Spleen (tissue), 7 donors: ENCODE data around the gene PTOV1.

ENCODE experiments used
- POLR2A ChIP-seq, 3 donors: fragments of 450-650 bp; IDR thresholded peaks; one replicate each; pipeline ENCODE4 v1.5.1; 2017; ENCODE audit warnings: antibody characterized with exemption in 3 of 3, mild to moderate bottlenecking in 1 of 3
- POLR2AphosphoS5 ChIP-seq, 3 donors: sonication (generic); formaldehyde crosslinking; IDR thresholded peaks; one replicate each; pipeline ENCODE4 v1.5.1; 2017; ENCODE audit warnings: antibody characterized with exemption in 3 of 3
- TF ChIP-seq, protein P1 (sequence below), 11 experiments: fragments of 200-600 bp in 7 of 11; fragments of 450-650 bp in 4 of 11; sonication (generic) in 4 of 11; IDR thresholded peaks in 8 of 11; conservative IDR thresholded peaks in 3 of 11; 1 replicate in 7 of 11; 2 replicates in 4 of 11; pipeline versions ENCODE4 v1.4.0 to v1.8.0; 2016 to 2021; ENCODE audit warnings: antibody characterized with exemption in 11 of 11, inconsistent platforms in 4 of 11, mild to moderate bottlenecking in 1 of 11
- donor health status: DM: no; HTN: no; CAD: no; lungs with moderate emphysema.
- donor health status: DM: no; HTN: no; CAD: no.
- donor health status: DM: no; HTN: no; CAD: no.

DNA sequence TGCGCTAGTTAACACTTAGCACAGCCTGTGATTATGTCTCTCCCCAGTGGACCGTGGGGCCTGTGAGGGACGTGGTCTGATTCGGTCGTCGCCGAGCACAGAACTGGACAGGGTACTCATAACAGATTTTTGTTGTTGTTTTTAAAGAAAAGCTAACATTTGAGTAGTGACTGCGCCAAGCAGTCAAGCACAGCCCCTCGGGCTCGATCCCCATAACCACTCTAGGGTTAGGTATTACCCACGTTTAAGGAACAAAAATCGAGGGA, 805 bp upstream of the PTOV1 start:
- TF ChIP-seq, protein P1, sequence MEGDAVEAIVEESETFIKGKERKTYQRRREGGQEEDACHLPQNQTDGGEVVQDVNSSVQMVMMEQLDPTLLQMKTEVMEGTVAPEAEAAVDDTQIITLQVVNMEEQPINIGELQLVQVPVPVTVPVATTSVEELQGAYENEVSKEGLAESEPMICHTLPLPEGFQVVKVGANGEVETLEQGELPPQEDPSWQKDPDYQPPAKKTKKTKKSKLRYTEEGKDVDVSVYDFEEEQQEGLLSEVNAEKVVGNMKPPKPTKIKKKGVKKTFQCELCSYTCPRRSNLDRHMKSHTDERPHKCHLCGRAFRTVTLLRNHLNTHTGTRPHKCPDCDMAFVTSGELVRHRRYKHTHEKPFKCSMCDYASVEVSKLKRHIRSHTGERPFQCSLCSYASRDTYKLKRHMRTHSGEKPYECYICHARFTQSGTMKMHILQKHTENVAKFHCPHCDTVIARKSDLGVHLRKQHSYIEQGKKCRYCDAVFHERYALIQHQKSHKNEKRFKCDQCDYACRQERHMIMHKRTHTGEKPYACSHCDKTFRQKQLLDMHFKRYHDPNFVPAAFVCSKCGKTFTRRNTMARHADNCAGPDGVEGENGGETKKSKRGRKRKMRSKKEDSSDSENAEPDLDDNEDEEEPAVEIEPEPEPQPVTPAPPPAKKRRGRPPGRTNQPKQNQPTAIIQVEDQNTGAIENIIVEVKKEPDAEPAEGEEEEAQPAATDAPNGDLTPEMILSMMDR (IDR thresholded peaks at IDR 0.05 in 8 of 11, conservative IDR thresholded peaks at IDR 0.05 in 3 of 11), result no peak
- TF ChIP-seq POLR2A (IDR thresholded peaks at IDR 0.05) (no peak), POLR2AphosphoS5 (IDR thresholded peaks at IDR 0.05) (no peak)
